Measurements from ENCODE around the gene SRRM4. TPM values are rescaled to one million over a fixed set of nuclear protein-coding genes. Genes with fewer than 3 reads are reported as not detected.

The SRRM4 gene
- total RNA-seq, 1 experiment from 2014 or later: not detected

DNA sequence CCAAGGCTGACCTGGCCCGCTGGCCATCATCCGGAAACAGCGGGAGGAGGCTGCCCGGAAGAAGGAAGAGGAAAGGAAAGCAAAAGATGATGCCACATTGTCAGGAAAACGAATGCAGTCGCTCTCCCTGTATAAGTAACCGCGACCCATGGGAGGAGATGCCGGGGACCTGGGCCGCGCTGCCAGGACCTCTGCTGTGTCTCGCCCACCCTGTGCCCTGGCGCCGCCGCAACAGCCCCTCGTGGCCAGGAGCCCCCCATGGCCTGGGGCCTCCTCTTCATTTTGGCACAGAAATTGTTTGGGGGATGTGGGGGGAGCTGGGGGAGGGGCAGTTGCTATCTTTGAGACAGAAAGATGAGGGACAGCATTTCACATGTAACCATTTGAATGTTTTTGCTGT is 213.9 kb downstream of the SRRM4 start:
- ChIA-PET POLR2A (no interaction called here), CTCF (no interaction called here)
- Mint-ChIP-seq H3K27me3 (ENCODE audit: insufficient read depth, unreplicated experiment) (no peaks in the 10 kb centered on the region), H3K4me3 (ENCODE audit: unreplicated experiment) (no peak overlapping the region), H3K9me3 (ENCODE audit: unreplicated experiment) (peaks cover 8% of the 10 kb centered on the region), H3K4me1 (ENCODE audit: insufficient read depth, unreplicated experiment) (no peaks in the 10 kb centered on the region), H3K27ac (ENCODE audit: low read depth, unreplicated experiment) (no peak overlapping the region), H3K36me3 (ENCODE audit: insufficient read depth, unreplicated experiment) (no peaks in the 10 kb centered on the region)
- intact Hi-C loops (cut with micrococcal nuclease): no loop called here
- no TSS peak for BruUV-seq (replicated peaks)
- TF ChIP-seq, protein P1, sequence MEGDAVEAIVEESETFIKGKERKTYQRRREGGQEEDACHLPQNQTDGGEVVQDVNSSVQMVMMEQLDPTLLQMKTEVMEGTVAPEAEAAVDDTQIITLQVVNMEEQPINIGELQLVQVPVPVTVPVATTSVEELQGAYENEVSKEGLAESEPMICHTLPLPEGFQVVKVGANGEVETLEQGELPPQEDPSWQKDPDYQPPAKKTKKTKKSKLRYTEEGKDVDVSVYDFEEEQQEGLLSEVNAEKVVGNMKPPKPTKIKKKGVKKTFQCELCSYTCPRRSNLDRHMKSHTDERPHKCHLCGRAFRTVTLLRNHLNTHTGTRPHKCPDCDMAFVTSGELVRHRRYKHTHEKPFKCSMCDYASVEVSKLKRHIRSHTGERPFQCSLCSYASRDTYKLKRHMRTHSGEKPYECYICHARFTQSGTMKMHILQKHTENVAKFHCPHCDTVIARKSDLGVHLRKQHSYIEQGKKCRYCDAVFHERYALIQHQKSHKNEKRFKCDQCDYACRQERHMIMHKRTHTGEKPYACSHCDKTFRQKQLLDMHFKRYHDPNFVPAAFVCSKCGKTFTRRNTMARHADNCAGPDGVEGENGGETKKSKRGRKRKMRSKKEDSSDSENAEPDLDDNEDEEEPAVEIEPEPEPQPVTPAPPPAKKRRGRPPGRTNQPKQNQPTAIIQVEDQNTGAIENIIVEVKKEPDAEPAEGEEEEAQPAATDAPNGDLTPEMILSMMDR (IDR thresholded peaks at IDR 0.05; ENCODE audit: unreplicated experiment): no peak
- DNase-seq (ENCODE audit: unreplicated experiment): no peak

DNA sequence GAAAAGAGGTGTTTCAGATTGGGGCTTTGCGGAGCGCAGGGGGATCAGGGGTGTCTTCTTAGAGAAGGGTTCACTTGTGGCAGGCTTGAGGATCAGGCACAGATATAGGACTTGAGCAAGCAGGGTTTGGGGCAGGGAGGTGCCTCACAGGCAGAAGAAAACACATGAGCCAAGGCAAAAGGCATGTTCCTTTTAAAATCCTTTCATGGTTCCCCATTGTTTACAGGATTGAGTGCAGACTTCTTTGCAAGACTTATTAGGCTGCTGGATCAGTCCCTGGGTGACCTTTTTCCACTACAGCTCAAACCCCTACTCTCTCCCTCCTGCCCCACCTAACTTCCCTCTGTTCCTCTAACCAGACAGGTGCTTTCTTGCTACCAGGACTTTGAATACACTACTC is 217.1 kb downstream of the SRRM4 start:
- TF ChIP-seq, protein P1 (IDR thresholded peaks at IDR 0.05; ENCODE audit: unreplicated experiment): no peak
- intact Hi-C loops (cut with micrococcal nuclease): no loop called here
- Mint-ChIP-seq H3K9me3 (ENCODE audit: unreplicated experiment) (peaks cover 8% of the 10 kb centered on the region), H3K27me3 (ENCODE audit: insufficient read depth, unreplicated experiment) (no peaks in the 10 kb centered on the region), H3K4me3 (ENCODE audit: unreplicated experiment) (no peak overlapping the region), H3K27ac (ENCODE audit: low read depth, unreplicated experiment) (no peak overlapping the region), H3K4me1 (ENCODE audit: insufficient read depth, unreplicated experiment) (no peaks in the 10 kb centered on the region), H3K36me3 (ENCODE audit: insufficient read depth, unreplicated experiment) (no peaks in the 10 kb centered on the region)
- BruUV-seq (replicated peaks): no TSS peak
- POLR2A ChIA-PET: no interaction called here
- DNase-seq (ENCODE audit: unreplicated experiment): no peak
- CTCF ChIA-PET: no interaction called here

DNA sequence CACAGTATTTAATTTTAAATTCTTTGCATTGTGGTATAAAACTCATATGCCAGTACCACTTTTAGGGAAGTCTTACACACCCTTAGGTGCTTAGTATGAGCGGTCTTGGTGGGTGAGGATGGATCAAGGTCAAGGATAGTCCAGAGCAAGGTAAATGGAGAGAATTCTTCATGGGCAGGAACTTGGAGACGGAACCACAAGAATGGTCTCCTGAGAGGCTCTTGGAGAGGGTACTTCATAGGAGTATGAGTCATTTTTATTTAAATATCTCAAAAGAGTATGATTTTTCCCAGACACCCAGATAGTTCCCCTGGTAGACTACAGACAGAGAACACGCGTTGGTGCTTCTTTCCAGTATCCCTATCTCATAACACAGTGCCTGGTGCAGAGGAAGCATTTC is 219.3 kb downstream of the SRRM4 start:
- DNase-seq (ENCODE audit: unreplicated experiment): no peak
- Mint-ChIP-seq H3K9me3 (ENCODE audit: unreplicated experiment) (no peaks in the 10 kb centered on the region), H3K4me1 (ENCODE audit: insufficient read depth, unreplicated experiment) (no peaks in the 10 kb centered on the region), H3K4me3 (ENCODE audit: unreplicated experiment) (no peak overlapping the region), H3K27me3 (ENCODE audit: insufficient read depth, unreplicated experiment) (no peaks in the 10 kb centered on the region), H3K27ac (ENCODE audit: low read depth, unreplicated experiment) (no peak overlapping the region), H3K36me3 (ENCODE audit: insufficient read depth, unreplicated experiment) (no peaks in the 10 kb centered on the region)
- POLR2A ChIA-PET: no interaction called here
- no TSS peak for BruUV-seq (replicated peaks)
- intact Hi-C loops (cut with micrococcal nuclease): no loop called here
- TF ChIP-seq, protein P1 (IDR thresholded peaks at IDR 0.05; ENCODE audit: unreplicated experiment): no peak
- CTCF ChIA-PET: no interaction called here

DNA sequence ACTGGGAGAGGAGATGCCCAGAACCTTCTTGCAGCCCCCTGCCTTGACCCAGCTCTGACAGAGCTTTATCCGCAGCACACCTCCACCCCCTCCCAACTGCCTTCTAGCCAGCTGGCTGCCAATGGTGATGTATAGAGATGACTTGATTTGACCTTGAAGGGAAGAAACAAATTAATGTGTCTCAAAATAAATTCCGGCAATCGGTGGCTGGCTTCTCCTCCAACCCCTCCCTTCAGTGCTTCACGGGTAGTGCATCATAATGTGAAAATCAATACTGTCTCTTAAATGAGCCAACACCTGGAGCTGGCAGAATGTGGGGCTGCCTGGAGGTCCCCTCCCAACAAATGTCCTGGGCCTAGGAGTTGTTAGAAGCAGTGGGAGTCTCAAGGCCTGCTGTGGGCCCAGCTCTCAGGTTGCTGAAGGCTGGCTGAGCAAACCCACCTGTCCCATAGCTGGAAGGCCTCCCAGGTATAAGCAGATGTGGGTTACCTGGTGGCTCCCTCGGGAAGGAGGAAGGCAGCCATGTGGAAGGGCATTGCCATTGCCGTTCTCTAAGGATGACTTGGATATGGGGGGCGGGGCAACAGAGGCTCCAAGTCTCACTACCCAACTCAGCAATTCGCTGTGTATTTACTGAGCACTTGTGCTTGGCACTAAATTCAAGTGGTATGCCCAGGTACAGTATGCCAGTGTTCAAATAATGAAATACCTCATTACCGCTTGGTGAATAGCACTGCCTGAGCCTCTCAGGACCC is 220.6 kb downstream of the SRRM4 start:
- intact Hi-C loops (cut with micrococcal nuclease): no loop called here
- TF ChIP-seq, protein P1 (IDR thresholded peaks at IDR 0.05; ENCODE audit: unreplicated experiment): no peak
- Mint-ChIP-seq H3K27ac (ENCODE audit: low read depth, unreplicated experiment) (no peak overlapping the region), H3K27me3 (ENCODE audit: insufficient read depth, unreplicated experiment) (no peaks in the 10 kb centered on the region), H3K4me3 (ENCODE audit: unreplicated experiment) (no peak overlapping the region), H3K36me3 (ENCODE audit: insufficient read depth, unreplicated experiment) (no peaks in the 10 kb centered on the region), H3K9me3 (ENCODE audit: unreplicated experiment) (no peaks in the 10 kb centered on the region), H3K4me1 (ENCODE audit: insufficient read depth, unreplicated experiment) (no peaks in the 10 kb centered on the region)
- CTCF ChIA-PET: no interaction called here
- POLR2A ChIA-PET: no interaction called here
- BruUV-seq (replicated peaks): no TSS peak
- no peak for DNase-seq (ENCODE audit: unreplicated experiment)
